Activated CD8-positive, alpha-beta T cell treated with anti-CD3 and anti-CD28 coated beads for 36 hours (primary cell): ENCODE measurements around the gene ATP6V1C2. TPM values are rescaled to one million over a fixed set of nuclear protein-coding genes. Genes with fewer than 3 reads are reported as not detected.

Source experiments
- ATAC-seq: fragments of 200-7000 bp; cut with Tn5 transposase; one replicate; pipeline ENCODE4 v1.10.0; 2021; ENCODE audit warnings: mild to moderate bottlenecking, moderate library complexity
- CTCF ChIA-PET: fragments of 350-600 bp; sonication (Branson Sonifier 250); formaldehyde crosslinking; loops from one replicate; lab custom pipeline; 2021; ENCODE audit warnings: antibody characterized with exemption; lab: Charles Lee
- POLR2A ChIA-PET: fragments of 350-600 bp; sonication (Branson Sonifier 250); formaldehyde crosslinking; loops from one replicate; lab custom pipeline; 2021; ENCODE audit warnings: antibody characterized with exemption; lab: Charles Lee
- DNase-seq: peaks from one replicate; pipeline ENCODE4 v3.0.0-alpha.2; 2020
- H3K27ac Mint-ChIP-seq: one replicate; pipeline ENCODE4 v1.8.0; 2021; ENCODE audit warnings: mild to moderate bottlenecking, mixed read lengths
- H3K27me3 Mint-ChIP-seq: one replicate; pipeline ENCODE4 v1.8.0; 2021; ENCODE audit warnings: mixed read lengths
- H3K36me3 Mint-ChIP-seq: one replicate; pipeline ENCODE4 v1.8.0; 2021; ENCODE audit warnings: low read depth, mixed read lengths
- H3K4me1 Mint-ChIP-seq: one replicate; pipeline ENCODE4 v1.8.0; 2021; ENCODE audit warnings: low read depth, mixed read lengths
- H3K4me3 Mint-ChIP-seq: one replicate; pipeline ENCODE4 v1.8.0; 2021; ENCODE audit warnings: mild to moderate bottlenecking, moderate library complexity, mixed read lengths
- H3K9me3 Mint-ChIP-seq: one replicate; pipeline ENCODE4 v1.8.0; 2021; ENCODE audit warnings: mixed read lengths
- CTCF ChIP-seq: fragments of 200-600 bp; IDR thresholded peaks from one replicate; pipeline ENCODE4 v1.8.0; 2022; ENCODE audit warnings: antibody characterized with exemption, mild to moderate bottlenecking
- intact Hi-C: fragments of 100-400 bp; cut with micrococcal nuclease; formaldehyde crosslinking; loops from one replicate; pipeline ENCODE4 v1.10.0; 2022
- total RNA-seq, 2 experiments: library from RNA; stranded (reverse); gene quantifications; one replicate each; pipeline ENCODE4 v1.2.3, GENCODE V29; 2021

The ATP6V1C2 gene
- total RNA-seq, 2 experiments from 2014 or later, result not detected

- peaks cover 2% of the 10 kb centered on the region for H3K27me3 Mint-ChIP-seq
- CTCF ChIA-PET, result no interaction called here
- no peak for TF ChIP-seq CTCF
- intact Hi-C loops, result no loop called here
- H3K4me3 Mint-ChIP-seq, result no peak overlapping the region
- no peaks in the 10 kb centered on the region for H3K36me3 Mint-ChIP-seq
- DNase-seq (no peak), ATAC-seq (no peak)
- H3K27ac Mint-ChIP-seq, result no peak overlapping the region
- H3K4me1 Mint-ChIP-seq, result peaks cover 5% of the 10 kb centered on the region
- no peaks in the 10 kb centered on the region for H3K9me3 Mint-ChIP-seq
- POLR2A ChIA-PET, result interaction anchor here (1.2 kb wide), 1 partner anchor 13 kb away, joined by 3 read pairs; no protein-coding TSS in a partner anchor
Measured at GRCh38 chr2:10700078-10700803, 21.2 kb upstream of the ATP6V1C2 start.

- Mint-ChIP-seq H3K9me3 (no peaks in the 10 kb centered on the region), H3K4me3 (no peak overlapping the region), H3K27ac (no peak overlapping the region), H3K27me3 (peaks cover 6% of the 10 kb centered on the region), H3K4me1 (peaks cover 5% of the 10 kb centered on the region), H3K36me3 (no peaks in the 10 kb centered on the region)
- CTCF ChIA-PET, result no interaction called here
- intact Hi-C loops, result no loop called here
- no peak for TF ChIP-seq CTCF
- POLR2A ChIA-PET, result no interaction called here
- DNase-seq (no peak), ATAC-seq (no peak)
Measured at GRCh38 chr2:10704034-10704594, 17.3 kb upstream of the ATP6V1C2 start.

- peaks cover 10% of the 10 kb centered on the region for H3K27me3 Mint-ChIP-seq
- ChIA-PET POLR2A (no interaction called here), CTCF (no interaction called here)
- DNase-seq (no peak), ATAC-seq (peak; percentile 17)
- no peaks in the 10 kb centered on the region for H3K9me3 Mint-ChIP-seq
- H3K36me3 Mint-ChIP-seq, result no peaks in the 10 kb centered on the region
- no peaks in the 10 kb centered on the region for H3K4me1 Mint-ChIP-seq
- no peak overlapping the region for H3K4me3 Mint-ChIP-seq
- no peak overlapping the region for H3K27ac Mint-ChIP-seq
- intact Hi-C loops, result no loop called here
- no peak for TF ChIP-seq CTCF
Measured at GRCh38 chr2:10706033-10706432, 15.4 kb upstream of the ATP6V1C2 start.

- Mint-ChIP-seq H3K9me3 (no peaks in the 10 kb centered on the region), H3K4me1 (peaks cover 6% of the 10 kb centered on the region), H3K36me3 (no peaks in the 10 kb centered on the region), H3K4me3 (no peak overlapping the region), H3K27me3 (peaks cover 11% of the 10 kb centered on the region), H3K27ac (no peak overlapping the region)
- POLR2A ChIA-PET, result no interaction called here
- DNase-seq (no peak), ATAC-seq (no peak)
- intact Hi-C loops, result no loop called here
- CTCF ChIA-PET, result no interaction called here
- TF ChIP-seq CTCF, result no peak
Measured at GRCh38 chr2:10707831-10708230, 13.6 kb upstream of the ATP6V1C2 start.

- DNase-seq (no peak), ATAC-seq (peak; percentile 37)
- H3K27ac Mint-ChIP-seq, result no peak overlapping the region
- no peaks in the 10 kb centered on the region for H3K36me3 Mint-ChIP-seq
- intact Hi-C loops, result no loop called here
- H3K4me1 Mint-ChIP-seq, result peaks cover 6% of the 10 kb centered on the region
- no peak for TF ChIP-seq CTCF
- H3K27me3 Mint-ChIP-seq, result peaks cover 11% of the 10 kb centered on the region
- POLR2A ChIA-PET, result no interaction called here
- no peak overlapping the region for H3K4me3 Mint-ChIP-seq
- CTCF ChIA-PET, result no interaction called here
- no peaks in the 10 kb centered on the region for H3K9me3 Mint-ChIP-seq
Measured at GRCh38 chr2:10709290-10709939, 12.0 kb upstream of the ATP6V1C2 start.
